Esophagus muscularis mucosa (tissue), 4 donors: ENCODE measurements around the gene PRPF38B. TPM values are rescaled to one million over a fixed set of nuclear protein-coding genes. Genes with fewer than 3 reads are reported as not detected.

Experiments
- DNase-seq: peaks from one replicate; pipeline ENCODE4 v3.0.0-alpha.2; 2017; ENCODE audit errors: extremely low spot score
- H3K27ac ChIP-seq, 4 donors: fragments of 200-600 bp; sonication (generic); replicated peaks in 1 of 4; 1 replicate in 3 of 4; 2 replicates in 1 of 4; pipeline ENCODE4 v1.5.1; 2016 to 2019; ENCODE audit warnings: mild to moderate bottlenecking in 1 of 4
- H3K27me3 ChIP-seq, 4 donors: fragments of 200-600 bp; sonication (generic); one replicate each; pipeline versions ENCODE4 v1.5.1 to v1.6.0; 2016 to 2019
- H3K36me3 ChIP-seq, 4 donors: fragments of 200-600 bp; sonication (generic); one replicate each; pipeline ENCODE4 v1.5.1; 2016 to 2019
- H3K4me1 ChIP-seq, 4 donors: fragments of 200-600 bp; sonication (generic); one replicate each; pipeline ENCODE4 v1.5.1; 2016 to 2019
- H3K4me3 ChIP-seq, 4 donors: fragments of 200-600 bp; sonication (generic); 1 replicate in 2 of 4; 2 replicates in 2 of 4; pipeline ENCODE4 v1.5.1; 2016 to 2019; ENCODE audit warnings: mild to moderate bottlenecking in 4 of 4, moderate library complexity in 1 of 4
- H3K9me3 ChIP-seq, 4 donors: fragments of 200-600 bp; sonication (generic); 1 replicate in 3 of 4; 2 replicates in 1 of 4; pipeline ENCODE4 v1.5.1; 2016 to 2019
- EP300 ChIP-seq: sonication (generic); formaldehyde crosslinking; IDR thresholded peaks from one replicate; pipeline ENCODE4 v1.6.1; 2017; ENCODE audit warnings: antibody characterized with exemption
- POLR2A ChIP-seq: fragments of 450-650 bp; IDR thresholded peaks from one replicate; pipeline ENCODE4 v1.6.1; 2017; ENCODE audit warnings: antibody characterized with exemption, moderate library complexity, mild to moderate bottlenecking, low read depth
- POLR2AphosphoS5 ChIP-seq, 2 donors: sonication (generic); formaldehyde crosslinking; IDR thresholded peaks; one replicate each; pipeline ENCODE4 v1.6.1; 2017; ENCODE audit warnings: antibody characterized with exemption in 2 of 2
- WGBS: methylation state at CpG from one replicate; pipeline ENCODE4 v1.1.5; 2018; 5-methylcytosine and 5-hydroxymethylcytosine counted together
- intact Hi-C: fragments of 100-400 bp; cut with DNase I; formaldehyde crosslinking; loops from one replicate; pipeline ENCODE4 v1.15.1; 2023
- total RNA-seq, 4 donors: library from RNA; depleted of rRNA; stranded (reverse); fragments of >200 nt; gene quantifications; one replicate each; pipeline versions ENCODE4 v1.1.0 to v1.2.1, GENCODE V29; 2016
- TF ChIP-seq, protein P1 (sequence below), 3 experiments: fragments of 200-600 bp in 2 of 3; fragments of 450-650 bp in 1 of 3; sonication (generic) in 2 of 3; IDR thresholded peaks; one replicate each; pipeline ENCODE4 v1.5.1; 2017 to 2019; ENCODE audit warnings: antibody characterized with exemption in 3 of 3, mild to moderate bottlenecking in 2 of 3, moderate library complexity in 1 of 3

The PRPF38B gene, protein sequence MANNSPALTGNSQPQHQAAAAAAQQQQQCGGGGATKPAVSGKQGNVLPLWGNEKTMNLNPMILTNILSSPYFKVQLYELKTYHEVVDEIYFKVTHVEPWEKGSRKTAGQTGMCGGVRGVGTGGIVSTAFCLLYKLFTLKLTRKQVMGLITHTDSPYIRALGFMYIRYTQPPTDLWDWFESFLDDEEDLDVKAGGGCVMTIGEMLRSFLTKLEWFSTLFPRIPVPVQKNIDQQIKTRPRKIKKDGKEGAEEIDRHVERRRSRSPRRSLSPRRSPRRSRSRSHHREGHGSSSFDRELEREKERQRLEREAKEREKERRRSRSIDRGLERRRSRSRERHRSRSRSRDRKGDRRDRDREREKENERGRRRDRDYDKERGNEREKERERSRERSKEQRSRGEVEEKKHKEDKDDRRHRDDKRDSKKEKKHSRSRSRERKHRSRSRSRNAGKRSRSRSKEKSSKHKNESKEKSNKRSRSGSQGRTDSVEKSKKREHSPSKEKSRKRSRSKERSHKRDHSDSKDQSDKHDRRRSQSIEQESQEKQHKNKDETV
- total RNA-seq, result 10 to 100 TPM; 15.9 to 32.4 (median 16.9) TPM

DNA sequence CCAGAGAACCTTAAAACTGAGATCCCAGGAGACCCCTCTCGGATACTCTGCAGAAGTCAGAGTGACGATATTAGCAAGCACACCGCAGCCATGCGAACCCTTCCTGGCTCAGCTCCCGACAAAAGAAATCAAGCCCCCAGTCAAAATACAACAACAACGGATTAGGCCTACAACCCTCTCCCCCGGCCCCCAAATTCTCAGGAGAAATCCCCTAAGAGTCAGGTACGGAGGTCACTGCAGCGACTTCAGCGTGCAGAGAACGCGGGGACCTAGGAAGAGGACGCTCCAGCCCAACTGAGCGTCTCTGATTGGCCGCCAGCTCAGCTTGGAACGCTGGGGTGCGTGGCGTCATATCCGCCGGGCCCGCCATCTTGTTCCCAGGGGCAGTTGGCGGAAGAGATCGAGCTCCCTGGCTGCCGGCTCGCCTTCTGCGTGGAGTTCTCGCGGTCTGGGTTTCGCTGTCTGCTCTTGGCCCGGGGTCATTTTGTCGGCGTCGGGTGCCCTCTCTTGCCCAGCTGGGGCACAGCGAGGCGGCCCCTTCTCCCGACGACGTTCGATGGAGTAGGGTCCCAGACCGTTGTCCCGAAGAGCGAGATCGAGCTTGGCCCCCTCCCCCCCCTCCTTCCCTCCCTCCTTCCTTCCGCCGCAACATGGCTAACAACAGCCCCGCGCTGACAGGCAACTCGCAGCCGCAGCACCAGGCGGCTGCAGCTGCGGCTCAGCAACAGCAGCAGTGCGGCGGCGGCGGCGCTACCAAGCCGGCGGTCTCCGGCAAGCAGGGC is at the start of gene PRPF38B:
Gene PRPF38B, plus strand, starts transcription at position 369 of the 782 bp plus-strand sequence. Its CDS starts 282 bp downstream, at position 651.
- intact Hi-C loops, result loop anchor here (2.0 kb wide), 1 partner anchor 55 kb away; the partner anchor contains the start of gene STXBP3
- H3K36me3 ChIP-seq, result peaks cover 0 to 20% (median 9%) of the 10 kb centered on the region in 4 donors
- DNase-seq, result peak; percentile 99
- H3K4me1 ChIP-seq, result peaks cover 24 to 35% (median 33%) of the 10 kb centered on the region in 4 donors
- H3K27me3 ChIP-seq, result peaks cover 0 to 4% (median 0%) of the 10 kb centered on the region in 4 donors
- peak within 1 kb of the TSS; percentile 96 to 98 (median 97) for H3K27ac ChIP-seq
- no peaks in the 10 kb centered on the region for H3K9me3 ChIP-seq
- H3K4me3 ChIP-seq, result peak within 1 kb of the TSS; percentile 89 to 96 (median 90)
- TF ChIP-seq, protein P1, sequence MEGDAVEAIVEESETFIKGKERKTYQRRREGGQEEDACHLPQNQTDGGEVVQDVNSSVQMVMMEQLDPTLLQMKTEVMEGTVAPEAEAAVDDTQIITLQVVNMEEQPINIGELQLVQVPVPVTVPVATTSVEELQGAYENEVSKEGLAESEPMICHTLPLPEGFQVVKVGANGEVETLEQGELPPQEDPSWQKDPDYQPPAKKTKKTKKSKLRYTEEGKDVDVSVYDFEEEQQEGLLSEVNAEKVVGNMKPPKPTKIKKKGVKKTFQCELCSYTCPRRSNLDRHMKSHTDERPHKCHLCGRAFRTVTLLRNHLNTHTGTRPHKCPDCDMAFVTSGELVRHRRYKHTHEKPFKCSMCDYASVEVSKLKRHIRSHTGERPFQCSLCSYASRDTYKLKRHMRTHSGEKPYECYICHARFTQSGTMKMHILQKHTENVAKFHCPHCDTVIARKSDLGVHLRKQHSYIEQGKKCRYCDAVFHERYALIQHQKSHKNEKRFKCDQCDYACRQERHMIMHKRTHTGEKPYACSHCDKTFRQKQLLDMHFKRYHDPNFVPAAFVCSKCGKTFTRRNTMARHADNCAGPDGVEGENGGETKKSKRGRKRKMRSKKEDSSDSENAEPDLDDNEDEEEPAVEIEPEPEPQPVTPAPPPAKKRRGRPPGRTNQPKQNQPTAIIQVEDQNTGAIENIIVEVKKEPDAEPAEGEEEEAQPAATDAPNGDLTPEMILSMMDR (IDR thresholded peaks at IDR 0.05), result no peak
- peak; percentile 93 to 98 for TF ChIP-seq POLR2AphosphoS5 (IDR thresholded peaks at IDR 0.05)
- no peak for TF ChIP-seq EP300
- peak; percentile 92 for TF ChIP-seq POLR2A
- 0% methylated on average over 6 of the region's 59 CpGs for WGBS

DNA sequence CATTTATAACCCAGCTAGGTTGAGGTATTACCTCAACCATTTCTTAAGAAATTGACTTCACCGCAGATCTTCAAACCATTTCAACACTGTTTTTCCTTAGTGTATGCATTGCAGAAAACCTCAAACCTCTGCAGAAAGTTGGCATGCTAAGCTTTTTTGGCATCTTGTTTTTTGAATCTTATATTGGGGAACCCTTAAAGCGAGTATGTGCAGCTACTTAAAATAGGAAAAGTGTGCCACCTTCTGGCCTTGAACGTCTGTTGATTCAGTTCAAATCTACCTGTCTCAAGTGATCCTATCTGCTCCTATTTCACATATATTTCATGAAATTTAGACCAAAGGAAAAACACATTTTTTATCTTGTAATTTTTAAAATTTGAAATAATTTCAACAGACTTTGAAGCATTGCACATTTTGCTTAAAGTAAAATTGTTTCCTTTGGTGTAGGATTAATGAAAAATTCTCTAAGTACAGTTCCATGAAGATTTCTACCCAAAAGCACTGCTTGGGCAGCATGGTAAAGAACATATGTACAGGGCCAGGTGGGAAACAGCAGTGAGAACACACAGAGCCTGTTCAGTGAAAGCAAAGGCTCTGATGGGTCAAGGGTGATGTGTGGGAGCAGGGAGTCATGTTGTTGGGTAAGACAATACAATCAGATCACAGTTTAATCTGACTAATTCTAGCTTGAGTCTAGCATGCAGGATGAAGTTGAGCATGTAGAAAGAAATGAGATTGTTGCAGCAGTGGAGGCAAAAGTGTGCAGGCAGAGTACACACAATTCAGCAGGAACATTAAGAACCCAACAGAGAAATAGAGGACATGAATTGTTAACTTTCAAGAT is 48.4 kb upstream of the PRPF38B start:
- no peaks in the 10 kb centered on the region for H3K9me3 ChIP-seq
- H3K4me3 ChIP-seq, result no peak overlapping the region
- intact Hi-C loops, result loop anchor here (1.0 to 5.0 kb wide), 2 partner anchors 86 to 130 kb away; no protein-coding TSS in a partner anchor
- no peaks in the 10 kb centered on the region for H3K27me3 ChIP-seq
- no peaks in the 10 kb centered on the region for H3K36me3 ChIP-seq
- DNase-seq, result no peak
- no peak overlapping the region for H3K27ac ChIP-seq
- no peaks in the 10 kb centered on the region for H3K4me1 ChIP-seq
- WGBS, result 23% methylated on average over 3 of the region's 3 CpGs
- TF ChIP-seq, protein P1 (IDR thresholded peaks at IDR 0.05), result peak; percentile 64 to 68 (median 65)
- TF ChIP-seq POLR2A (no peak), EP300 (no peak), POLR2AphosphoS5 (IDR thresholded peaks at IDR 0.05) (no peak)

DNA sequence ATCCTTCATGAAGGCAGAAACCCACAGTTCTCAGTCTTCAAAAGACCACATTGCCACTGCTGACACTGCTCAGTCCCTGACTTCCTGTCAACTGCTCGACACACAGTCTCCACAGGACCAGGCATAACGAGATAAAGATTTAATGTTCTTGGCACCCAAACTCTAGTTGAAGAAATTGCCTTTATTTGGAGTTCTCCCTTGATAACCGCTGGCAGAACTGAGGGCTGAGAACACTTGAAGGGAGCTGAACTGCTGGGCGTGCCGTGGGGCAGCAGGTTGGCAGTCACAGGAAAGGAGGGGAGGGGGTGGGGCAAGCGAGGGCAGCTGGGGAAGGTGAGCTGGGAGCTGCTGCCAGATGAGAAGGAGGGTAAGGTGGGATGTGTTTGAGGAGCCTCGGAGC is 47.1 kb upstream of the PRPF38B start:
- no peak overlapping the region for H3K4me3 ChIP-seq
- WGBS, result 44% methylated on average over 7 of the region's 7 CpGs
- H3K4me1 ChIP-seq, result no peaks in the 10 kb centered on the region
- no peaks in the 10 kb centered on the region for H3K9me3 ChIP-seq
- H3K36me3 ChIP-seq, result no peaks in the 10 kb centered on the region
- TF ChIP-seq, protein P1 (IDR thresholded peaks at IDR 0.05), result no peak
- TF ChIP-seq POLR2AphosphoS5 (IDR thresholded peaks at IDR 0.05), result no peak
- H3K27me3 ChIP-seq, result no peaks in the 10 kb centered on the region
- intact Hi-C loops, result loop anchor here (5.0 kb wide), 1 partner anchor 88 kb away; no protein-coding TSS in a partner anchor
- H3K27ac ChIP-seq, result no peak overlapping the region
- DNase-seq, result no peak

DNA sequence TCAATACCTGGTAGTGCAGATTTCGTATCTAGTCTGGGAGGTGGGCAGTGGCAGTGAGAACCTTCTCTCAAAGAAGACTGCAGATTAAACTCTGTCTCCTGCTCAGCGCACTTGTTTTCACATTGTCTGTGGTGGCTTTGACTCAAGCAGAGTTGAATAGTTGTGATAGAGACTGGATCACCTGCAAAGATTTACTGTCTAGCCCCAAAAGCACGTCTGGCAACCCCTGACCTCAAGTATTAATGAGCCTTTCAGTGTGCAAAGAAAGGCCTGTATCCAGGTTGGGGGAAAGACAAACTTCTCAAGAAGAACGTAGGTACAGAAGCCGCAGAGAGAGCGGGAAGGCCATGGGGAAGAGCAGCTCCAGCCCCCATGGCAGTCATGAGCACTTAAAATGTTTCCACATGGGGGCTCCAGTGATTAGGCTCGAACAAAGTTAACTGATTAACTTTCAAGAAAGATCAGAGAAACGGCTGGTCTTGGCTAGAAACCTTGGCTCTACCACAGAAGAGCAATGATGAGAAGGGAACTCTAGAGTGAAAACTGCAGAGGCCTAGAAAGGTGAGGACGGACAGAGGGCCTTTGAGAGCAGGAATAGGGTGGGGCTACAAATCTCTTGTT is 46.4 kb upstream of the PRPF38B start:
- no peak for TF ChIP-seq POLR2AphosphoS5 (IDR thresholded peaks at IDR 0.05)
- no peak for TF ChIP-seq EP300
- TF ChIP-seq POLR2A, result no peak
- TF ChIP-seq, protein P1 (IDR thresholded peaks at IDR 0.05), result no peak
- H3K4me3 ChIP-seq, result no peak overlapping the region
- no peaks in the 10 kb centered on the region for H3K9me3 ChIP-seq
- no peaks in the 10 kb centered on the region for H3K27me3 ChIP-seq
- DNase-seq, result no peak
- peak overlapping the region in 3 of 4 donors; percentile 25 to 57 (median 54) for H3K27ac ChIP-seq
- H3K36me3 ChIP-seq, result no peaks in the 10 kb centered on the region
- WGBS, result 78% methylated on average over 9 of the region's 9 CpGs
- no peaks in the 10 kb centered on the region for H3K4me1 ChIP-seq
- intact Hi-C loops, result no loop called here
